ENCODE measurements around the gene VWA5B1. TPM values are rescaled to one million over a fixed set of nuclear protein-coding genes. Genes with fewer than 3 reads are reported as not detected.

VWA5B1 gene
- total RNA-seq, 1 donor from 2014 or later, result 0.10 TPM

GRCh38 chr1:20377516-20378270 lies 87.0 kb downstream of the VWA5B1 start:
- Mint-ChIP-seq H3K27ac (ENCODE audit: unreplicated experiment) (no peak overlapping the region), H3K27me3 (ENCODE audit: unreplicated experiment) (peaks cover 10% of the 10 kb centered on the region), H3K9me3 (ENCODE audit: unreplicated experiment) (peaks cover 5% of the 10 kb centered on the region), H3K4me1 (ENCODE audit: low read depth, unreplicated experiment) (peaks cover 23% of the 10 kb centered on the region), H3K4me3 (ENCODE audit: unreplicated experiment) (no peak overlapping the region), H3K36me3 (ENCODE audit: unreplicated experiment) (no peaks in the 10 kb centered on the region)
- DNase-seq, result no peak
- no peak for TF ChIP-seq CTCF (IDR thresholded peaks at IDR 0.05; ENCODE audit: partially characterized antibody, unreplicated experiment)

- peaks cover 8% of the 10 kb centered on the region for H3K27me3 Mint-ChIP-seq (ENCODE audit: unreplicated experiment)
Observed at GRCh38 chr1:20379075-20379474, 88.4 kb downstream of the VWA5B1 start.

GRCh38 chr1:20380175-20380574 lies 89.5 kb downstream of the VWA5B1 start:
- Mint-ChIP-seq H3K27me3 (ENCODE audit: unreplicated experiment) (peaks cover 10% of the 10 kb centered on the region), H3K9me3 (ENCODE audit: unreplicated experiment) (peaks cover 5% of the 10 kb centered on the region), H3K4me3 (ENCODE audit: unreplicated experiment) (no peak overlapping the region), H3K27ac (ENCODE audit: unreplicated experiment) (no peak overlapping the region), H3K36me3 (ENCODE audit: unreplicated experiment) (no peaks in the 10 kb centered on the region), H3K4me1 (ENCODE audit: low read depth, unreplicated experiment) (peaks cover 21% of the 10 kb centered on the region)
- DNase-seq, result no peak
- no peak for TF ChIP-seq CTCF (IDR thresholded peaks at IDR 0.05; ENCODE audit: partially characterized antibody, unreplicated experiment)

More at GRCh38 chr1:20379075-20379474, 88.4 kb downstream of the VWA5B1 start:
- peaks cover 18% of the 10 kb centered on the region for H3K4me1 Mint-ChIP-seq (ENCODE audit: low read depth, unreplicated experiment)
- TF ChIP-seq CTCF (IDR thresholded peaks at IDR 0.05; ENCODE audit: partially characterized antibody, unreplicated experiment), result no peak
- no peak overlapping the region for H3K27ac Mint-ChIP-seq (ENCODE audit: unreplicated experiment)
- no peak overlapping the region for H3K4me3 Mint-ChIP-seq (ENCODE audit: unreplicated experiment)
- H3K9me3 Mint-ChIP-seq (ENCODE audit: unreplicated experiment), result peaks cover 5% of the 10 kb centered on the region
- H3K36me3 Mint-ChIP-seq (ENCODE audit: unreplicated experiment), result no peaks in the 10 kb centered on the region
- DNase-seq, result no peak

GRCh38 chr1:20380616-20381035 lies 90.0 kb downstream of the VWA5B1 start:
- Mint-ChIP-seq H3K4me1 (ENCODE audit: low read depth, unreplicated experiment) (peaks cover 22% of the 10 kb centered on the region), H3K36me3 (ENCODE audit: unreplicated experiment) (no peaks in the 10 kb centered on the region), H3K27ac (ENCODE audit: unreplicated experiment) (no peak overlapping the region), H3K27me3 (ENCODE audit: unreplicated experiment) (peaks cover 13% of the 10 kb centered on the region), H3K4me3 (ENCODE audit: unreplicated experiment) (no peak overlapping the region), H3K9me3 (ENCODE audit: unreplicated experiment) (peaks cover 8% of the 10 kb centered on the region)
- DNase-seq, result peak; percentile 47
- TF ChIP-seq CTCF (IDR thresholded peaks at IDR 0.05; ENCODE audit: partially characterized antibody, unreplicated experiment), result no peak

GRCh38 chr1:20381045-20381641 lies 90.5 kb downstream of the VWA5B1 start:
- H3K4me3 Mint-ChIP-seq (ENCODE audit: unreplicated experiment), result no peak overlapping the region
- H3K9me3 Mint-ChIP-seq (ENCODE audit: unreplicated experiment), result peaks cover 8% of the 10 kb centered on the region
- no peaks in the 10 kb centered on the region for H3K36me3 Mint-ChIP-seq (ENCODE audit: unreplicated experiment)
- H3K27ac Mint-ChIP-seq (ENCODE audit: unreplicated experiment), result no peak overlapping the region
- peaks cover 18% of the 10 kb centered on the region for H3K4me1 Mint-ChIP-seq (ENCODE audit: low read depth, unreplicated experiment)
- TF ChIP-seq CTCF (IDR thresholded peaks at IDR 0.05; ENCODE audit: partially characterized antibody, unreplicated experiment), result no peak
- H3K27me3 Mint-ChIP-seq (ENCODE audit: unreplicated experiment), result peaks cover 10% of the 10 kb centered on the region
- no peak for DNase-seq
